Spleen (tissue), 3 donors: ENCODE results near the gene PIP5K1A.

ENCODE experiments used
- POLR2A ChIP-seq, 3 donors: fragments of 450-650 bp; IDR thresholded peaks; one replicate each; pipeline ENCODE4 v1.5.1; 2017; ENCODE audit warnings: antibody characterized with exemption in 3 of 3, mild to moderate bottlenecking in 1 of 3
- POLR2AphosphoS5 ChIP-seq, 3 donors: sonication (generic); formaldehyde crosslinking; IDR thresholded peaks; one replicate each; pipeline ENCODE4 v1.5.1; 2017; ENCODE audit warnings: antibody characterized with exemption in 3 of 3

- TF ChIP-seq POLR2A (IDR thresholded peaks at IDR 0.05), result no peak
- TF ChIP-seq POLR2AphosphoS5 (IDR thresholded peaks at IDR 0.05), result no peak
These were observed 27.2 kb upstream of the PIP5K1A start for GRCh38 chr1:151171190-151171589.
